GM18502 (cell line): ENCODE data around the gene SIPA1L2.
A peak's percentile ranks its signal among the peaks of the same experiment; 100 is the strongest.

ENCODE experiments used
- ATAC-seq: cut with Tn5 transposase; IDR thresholded peaks from one replicate; pipeline ENCODE4 v1.9.1; 2021; ENCODE audit warnings: mild to moderate bottlenecking; ENCODE audit not compliant: unreplicated experiment, poor library complexity

SIPA1L2 gene

DNA sequence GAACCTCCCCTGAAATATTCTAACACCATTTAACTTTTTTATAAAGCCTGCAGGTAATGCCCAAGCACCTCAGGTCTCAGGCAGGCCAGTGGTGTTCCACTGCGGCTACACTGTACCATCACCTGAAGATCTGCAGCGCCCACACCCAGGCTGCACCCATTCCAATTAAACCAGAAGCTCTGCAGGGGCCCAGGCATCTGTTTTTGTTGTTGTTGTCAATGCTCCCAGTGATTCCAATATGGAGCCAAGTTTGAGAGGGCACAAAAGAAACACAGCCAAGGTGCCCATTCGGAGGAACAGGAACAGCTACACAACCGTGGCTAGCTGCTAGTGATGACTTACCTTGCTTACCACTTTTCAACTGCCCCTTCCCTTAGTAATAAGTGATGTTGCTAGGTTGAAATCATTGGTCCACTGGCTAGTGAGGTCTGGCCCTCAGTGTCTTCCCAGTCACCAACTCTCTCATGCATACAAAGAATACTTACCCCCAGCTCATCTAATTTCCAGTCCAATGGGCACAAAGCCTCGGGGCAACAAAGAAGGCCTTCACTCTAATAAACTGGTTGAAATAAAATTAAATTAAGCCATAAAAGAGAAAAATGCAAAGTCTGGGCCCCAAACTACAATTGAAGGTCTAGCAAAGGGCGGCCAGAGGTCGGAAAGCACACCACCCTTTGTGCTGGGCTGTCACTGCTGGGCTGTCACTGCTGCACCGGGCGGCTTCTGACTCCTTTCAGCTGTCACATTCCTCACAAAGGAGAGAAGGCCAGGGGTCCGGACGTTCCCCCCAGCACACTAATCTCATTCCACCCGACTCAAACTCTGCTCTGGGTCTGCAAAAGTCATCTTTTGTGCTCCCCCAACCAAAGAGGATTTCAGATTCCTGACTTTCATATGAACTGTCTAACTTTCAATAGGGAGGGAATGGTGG lies 34.9 kb downstream of the SIPA1L2 start:
- no peak for ATAC-seq

DNA sequence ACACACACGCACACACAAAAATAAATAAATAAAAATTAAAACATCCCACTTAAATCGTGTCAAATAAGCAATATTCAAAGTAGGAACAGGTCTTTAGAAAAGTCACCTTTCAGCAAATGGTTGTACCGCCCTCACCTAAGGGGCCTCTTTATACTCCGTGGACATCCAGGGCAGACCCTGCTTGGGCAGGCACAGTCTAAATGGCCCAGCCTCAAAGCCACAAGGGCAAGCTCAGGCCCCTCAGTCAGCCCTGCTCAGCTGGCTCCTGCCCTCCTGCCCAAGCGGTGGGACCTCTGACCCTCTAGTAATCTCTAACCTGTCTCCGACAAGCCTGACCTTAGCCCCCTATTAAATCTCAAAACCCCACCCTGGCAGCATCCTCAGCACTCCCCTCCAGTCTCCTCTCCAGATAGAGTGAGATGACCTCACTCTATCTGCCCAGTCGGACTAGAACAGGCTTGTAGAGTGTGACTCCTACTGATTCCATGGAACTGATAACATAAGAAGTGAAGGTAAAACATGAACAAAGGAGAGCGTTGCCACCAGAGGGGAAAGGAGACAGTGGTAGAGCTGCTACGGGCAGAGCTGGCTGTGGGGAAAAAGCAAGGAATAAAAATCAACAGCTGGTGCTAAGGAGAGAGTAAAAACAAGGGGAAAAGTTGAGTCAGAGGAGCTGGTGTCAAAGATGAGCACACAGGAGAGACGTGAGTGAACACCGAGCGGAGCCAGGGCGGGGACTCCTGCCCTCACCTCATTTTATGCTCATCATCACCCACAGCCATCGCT lies 36.0 kb downstream of the SIPA1L2 start:
- no peak for ATAC-seq

DNA sequence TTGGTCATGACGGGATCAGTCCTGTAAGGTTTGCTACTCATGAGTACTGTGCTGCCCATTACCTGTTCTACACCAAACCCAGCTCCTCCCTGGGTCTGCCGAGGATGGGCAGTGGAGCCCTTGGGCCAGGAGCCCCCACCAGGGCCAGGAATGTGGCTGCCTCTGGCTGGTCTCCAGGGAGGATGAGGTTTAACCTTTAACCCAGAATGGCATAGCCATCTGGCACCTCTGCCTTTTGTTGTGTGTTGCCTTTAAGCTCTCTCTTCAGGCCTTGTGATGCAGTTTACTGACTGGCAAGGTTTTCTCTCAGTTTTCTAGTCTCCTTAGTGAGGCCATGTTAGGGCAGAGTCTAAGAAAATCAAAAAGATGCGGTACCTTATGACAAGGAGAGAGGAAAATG lies 38.6 kb downstream of the SIPA1L2 start:
- no peak for ATAC-seq

DNA sequence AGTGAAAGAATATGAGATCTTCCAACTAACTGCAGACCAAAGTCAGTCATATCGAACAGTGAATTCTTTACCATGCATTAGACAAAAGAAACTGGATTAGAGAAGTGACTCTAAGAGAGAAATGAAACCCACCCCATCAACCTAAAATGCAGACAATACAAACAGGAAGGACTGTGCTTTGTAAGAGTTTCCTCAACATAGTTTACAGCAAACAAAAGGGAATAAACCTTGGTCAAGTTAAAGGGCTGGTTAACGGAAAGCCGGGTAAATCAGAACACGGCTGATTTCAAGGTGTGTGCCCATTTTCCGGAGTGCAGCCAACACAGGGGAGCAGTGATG lies 39.2 kb downstream of the SIPA1L2 start:
- ATAC-seq, result peak; percentile 83

DNA sequence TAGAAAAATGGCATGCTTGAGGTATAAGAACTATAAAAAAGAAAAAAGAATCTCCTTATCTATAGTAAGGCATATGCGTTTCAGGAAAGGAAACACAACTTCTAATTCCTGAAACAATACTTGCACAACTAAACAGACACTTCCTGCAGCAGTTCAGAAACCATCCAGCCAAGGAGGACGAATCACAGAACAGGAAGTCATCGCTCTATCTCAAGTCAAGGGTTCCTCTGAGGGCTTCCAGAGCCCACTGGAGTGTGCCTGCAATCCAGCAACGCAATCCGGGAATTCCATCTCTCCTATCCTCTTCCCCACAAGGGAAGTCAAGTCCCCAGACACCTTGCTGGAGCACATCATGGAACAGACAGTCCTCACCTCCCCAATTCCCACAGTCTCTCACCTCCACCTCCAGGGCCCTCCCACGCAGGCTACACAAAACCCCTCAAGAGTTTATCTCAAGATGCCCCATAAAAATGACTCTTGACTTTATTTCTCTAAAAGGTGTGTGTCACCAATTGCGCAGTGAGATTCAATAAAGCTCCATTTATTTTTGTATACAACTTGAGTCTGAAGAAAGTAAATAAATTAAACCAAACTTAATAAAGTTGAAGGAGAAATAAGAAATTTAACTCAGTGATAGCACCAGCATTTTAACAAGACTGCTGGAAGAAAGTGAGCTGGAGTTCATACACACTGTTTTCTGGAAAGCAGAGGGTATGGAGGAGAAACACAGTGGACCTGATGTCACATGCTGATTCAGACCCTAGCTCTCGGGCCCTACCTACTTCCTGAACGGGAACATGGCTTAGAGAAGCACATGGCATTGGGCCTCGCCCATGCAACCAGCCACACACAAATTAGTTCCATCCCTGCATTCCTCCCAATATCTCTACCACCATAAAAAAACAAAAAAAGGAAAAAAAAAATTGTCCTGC lies 39.9 kb downstream of the SIPA1L2 start:
- peak; percentile 42 for ATAC-seq

DNA sequence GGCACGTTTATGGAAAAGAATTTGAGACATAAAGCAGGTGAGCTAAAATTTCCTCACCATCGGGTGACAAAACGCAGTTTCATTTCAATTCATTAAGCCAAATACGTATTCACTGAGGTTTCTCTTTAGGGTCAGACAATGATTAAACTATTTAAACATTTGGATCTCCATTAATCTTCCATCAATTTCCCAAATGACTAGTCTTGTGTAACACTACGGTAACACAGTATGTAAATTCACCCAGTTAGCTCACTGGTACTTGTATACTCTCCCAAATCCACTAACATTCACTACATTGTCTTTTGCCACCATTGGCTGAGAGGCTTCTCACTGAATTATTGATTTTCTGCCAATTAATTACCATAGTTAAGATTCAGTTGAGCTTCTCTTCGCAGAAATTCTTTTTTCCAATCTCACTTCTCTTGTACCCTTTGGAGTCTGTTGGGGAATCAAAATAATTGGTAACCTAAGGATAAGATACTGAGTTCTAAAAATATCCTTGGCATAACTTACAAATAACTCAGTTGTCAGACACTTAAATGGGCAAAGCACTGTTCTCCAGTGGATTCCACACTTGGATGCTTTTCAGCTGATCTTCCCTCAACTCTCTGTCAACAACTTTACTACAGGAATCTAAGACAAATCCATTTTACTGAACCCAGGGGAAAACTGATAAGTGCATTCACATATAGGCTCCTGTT lies 40.7 kb downstream of the SIPA1L2 start:
- no peak for ATAC-seq

DNA sequence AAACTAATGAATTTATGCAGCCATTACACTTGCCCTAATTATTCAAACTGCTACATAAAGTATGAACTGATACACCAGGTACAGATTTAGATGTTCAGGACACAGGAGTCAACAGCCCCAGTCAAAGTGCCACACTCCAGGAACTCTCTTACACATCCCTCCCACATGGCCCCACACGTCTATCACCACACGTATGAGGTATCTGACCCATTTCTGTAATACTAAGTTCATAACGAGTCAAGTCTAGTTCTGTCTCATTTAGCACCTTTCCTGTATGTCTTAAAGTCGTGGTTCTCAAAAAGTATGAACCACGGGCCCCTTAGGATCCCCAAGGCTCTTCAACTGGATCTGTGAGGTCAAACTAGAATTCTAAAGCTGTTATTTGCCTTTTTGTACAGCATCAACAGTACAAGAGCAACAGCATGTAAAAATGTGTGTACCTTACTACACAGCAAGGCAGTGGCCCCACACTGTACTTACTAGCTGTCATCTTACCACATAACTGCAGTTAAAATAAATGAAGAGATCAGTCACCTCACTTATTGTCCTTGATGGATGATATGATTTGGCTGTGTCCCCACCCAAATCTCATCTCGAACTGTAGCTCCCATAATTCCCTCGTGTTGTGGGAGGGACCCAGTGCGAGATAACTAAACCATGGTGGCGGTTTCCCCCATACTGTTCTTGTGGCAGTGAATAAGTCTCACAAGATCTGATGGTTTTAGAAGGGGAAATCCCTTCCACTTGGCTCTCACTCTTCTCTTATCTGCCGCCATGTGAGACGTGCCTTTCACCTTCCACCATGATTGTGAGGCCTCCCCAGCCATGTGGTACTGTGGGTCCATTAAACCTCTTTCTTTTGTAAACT lies 42.6 kb downstream of the SIPA1L2 start:
- ATAC-seq, result no peak

DNA sequence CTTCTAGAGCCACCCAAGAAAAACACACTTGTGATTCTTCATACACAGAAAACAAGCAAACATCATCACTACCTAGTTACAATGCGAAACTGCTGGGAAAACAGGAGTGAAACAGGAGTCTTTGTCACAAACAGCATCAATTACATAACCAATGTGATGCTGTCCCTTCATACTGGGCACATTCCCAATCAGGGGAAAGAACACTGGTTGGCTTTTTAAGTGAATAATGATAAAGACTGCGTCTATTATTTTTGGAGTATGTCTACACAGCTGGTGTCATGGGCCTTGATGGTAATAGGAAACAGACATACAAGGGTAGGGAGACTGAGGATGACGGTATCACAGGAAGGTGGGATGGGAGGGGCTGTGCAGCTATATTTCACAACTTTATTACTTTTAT lies 43.3 kb downstream of the SIPA1L2 start:
- no peak for ATAC-seq

DNA sequence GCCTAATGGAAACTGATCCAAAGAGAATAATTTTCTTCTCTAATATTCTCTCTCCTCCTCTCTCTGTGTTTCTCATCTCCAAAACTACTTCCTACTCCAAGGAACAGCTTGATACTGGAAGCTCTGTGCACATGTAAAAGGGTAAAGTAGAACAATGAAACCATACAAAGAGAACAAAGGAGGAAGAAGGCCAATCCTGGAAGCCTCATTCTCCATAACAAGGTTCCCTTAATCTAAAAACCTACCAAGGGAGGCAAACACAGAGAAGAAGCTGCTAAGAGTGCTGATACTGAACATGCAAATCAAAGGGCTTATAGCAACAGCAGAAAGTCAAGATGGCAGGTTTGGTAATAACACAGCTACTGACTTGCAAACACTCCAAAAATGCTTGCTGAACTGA lies 44.4 kb downstream of the SIPA1L2 start:
- ATAC-seq, result no peak

DNA sequence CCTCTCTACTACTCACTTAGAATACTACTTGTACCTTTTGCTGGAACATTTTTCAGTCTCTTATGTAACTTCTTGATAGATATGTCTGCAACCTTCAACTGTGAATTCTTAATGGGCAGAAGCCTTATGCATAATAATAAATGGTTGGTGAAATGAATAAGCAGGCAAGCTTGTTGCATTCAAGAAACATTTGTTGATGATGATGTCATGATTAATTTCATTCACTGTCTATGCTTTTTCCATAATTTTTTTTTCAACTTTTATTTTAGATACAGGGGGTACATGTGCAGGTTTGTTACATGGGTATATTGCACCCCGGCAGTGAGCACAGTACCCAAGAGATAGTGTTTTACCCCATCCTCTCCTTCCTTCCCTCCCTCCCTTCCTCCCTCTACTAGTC lies 48.0 kb downstream of the SIPA1L2 start:
- ATAC-seq, result no peak
